Uterus (tissue), 4 donors: ENCODE data around the gene C1QTNF6. TPM values are rescaled to one million over a fixed set of nuclear protein-coding genes. Genes with fewer than 3 reads are reported as not detected.

Experiments
- DNase-seq, 2 donors: peaks; one replicate each; pipeline ENCODE4 v3.0.0-alpha.2; 2019 to 2020
- H3K27ac ChIP-seq, 2 donors: fragments of 200-600 bp; sonication (generic); 1 replicate in 1 of 2; 2 replicates in 1 of 2; pipeline ENCODE4 v1.5.1; 2016 to 2018
- H3K27me3 ChIP-seq, 2 donors: fragments of 200-600 bp; sonication (generic); one replicate each; pipeline ENCODE4 v1.5.1; 2018 to 2019; ENCODE audit warnings: control low read depth in 1 of 2
- H3K36me3 ChIP-seq, 2 donors: fragments of 200-600 bp; sonication (generic); one replicate each; pipeline ENCODE4 v1.5.1; 2019; ENCODE audit warnings: control low read depth in 1 of 2
- H3K4me1 ChIP-seq, 2 donors: fragments of 200-600 bp; sonication (generic); one replicate each; pipeline ENCODE4 v1.5.1; 2018 to 2019; ENCODE audit warnings: control low read depth in 1 of 2
- H3K4me3 ChIP-seq, 2 donors: fragments of 200-600 bp; sonication (generic); 1 replicate in 1 of 2; 2 replicates in 1 of 2; pipeline ENCODE4 v1.5.1; 2018 to 2019; ENCODE audit warnings: mild to moderate bottlenecking in 1 of 2
- H3K9me3 ChIP-seq, 2 donors: fragments of 200-600 bp; sonication (generic); one replicate each; pipeline ENCODE4 v1.5.1; 2019; ENCODE audit warnings: control low read depth in 1 of 2
- CTCF ChIP-seq, 4 experiments: fragments of 200-600 bp in 2 of 4; fragments of 450-650 bp in 2 of 4; sonication (generic) in 2 of 4; IDR thresholded peaks; one replicate each; pipeline ENCODE4 v1.5.1; 2016 to 2019; ENCODE audit warnings: antibody characterized with exemption in 4 of 4, mild to moderate bottlenecking in 2 of 4, moderate library complexity in 1 of 4
- POLR2A ChIP-seq, 2 donors: fragments of 450-650 bp; IDR thresholded peaks; one replicate each; pipeline ENCODE4 v1.6.1; 2016; ENCODE audit warnings: antibody characterized with exemption in 2 of 2, mild to moderate bottlenecking in 1 of 2, moderate library complexity in 1 of 2
- intact Hi-C: fragments of 100-400 bp; cut with DNase I; formaldehyde crosslinking; loops from one replicate; pipeline ENCODE4 v1.15.1; 2023; ENCODE audit warnings: low total_unique reads
- total RNA-seq, 4 donors: library from RNA; depleted of rRNA in 3 of 4; stranded (reverse); fragments of >200 nt in 3 of 4; gene quantifications; one replicate each; pipeline versions ENCODE4 v1.1.0 to v1.2.4, GENCODE V29; 2014 to 2023
- donor health status: DM: yes; HTN: yes; CAD: no.

Gene C1QTNF6
- total RNA-seq, 4 donors from 2014 or later, result 0.29 to 16.0 (median 3.1) TPM

GRCh38 chr22:37229012-37229804 lies 41.2 kb upstream of the C1QTNF6 start:
- no peak overlapping the region for H3K27ac ChIP-seq
- DNase-seq, result no peak
- H3K4me3 ChIP-seq, result no peak overlapping the region
- intact Hi-C loops, result no loop called here
- no peaks in the 10 kb centered on the region for H3K36me3 ChIP-seq
- H3K27me3 ChIP-seq, result no peaks in the 10 kb centered on the region
- no peaks in the 10 kb centered on the region for H3K9me3 ChIP-seq
- no peaks in the 10 kb centered on the region for H3K4me1 ChIP-seq
- TF ChIP-seq CTCF (IDR thresholded peaks at IDR 0.05) (no peak), POLR2A (IDR thresholded peaks at IDR 0.05) (no peak)

GRCh38 chr22:37228106-37229011 lies 40.3 kb upstream of the C1QTNF6 start:
- no peak for TF ChIP-seq CTCF (IDR thresholded peaks at IDR 0.05)
- TF ChIP-seq POLR2A (IDR thresholded peaks at IDR 0.05), result no peak
- no peak overlapping the region for H3K4me3 ChIP-seq
- no peak overlapping the region for H3K27ac ChIP-seq
- no peaks in the 10 kb centered on the region for H3K36me3 ChIP-seq
- H3K4me1 ChIP-seq, result no peaks in the 10 kb centered on the region
- intact Hi-C loops, result no loop called here
- no peak for DNase-seq
- no peaks in the 10 kb centered on the region for H3K9me3 ChIP-seq
- H3K27me3 ChIP-seq, result no peaks in the 10 kb centered on the region

GRCh38 chr22:37226514-37226913 lies 38.5 kb upstream of the C1QTNF6 start:
- intact Hi-C loops, result no loop called here
- H3K27me3 ChIP-seq, result no peaks in the 10 kb centered on the region
- no peaks in the 10 kb centered on the region for H3K36me3 ChIP-seq
- H3K9me3 ChIP-seq, result no peaks in the 10 kb centered on the region
- DNase-seq, result no peak
- no peak overlapping the region for H3K27ac ChIP-seq
- H3K4me1 ChIP-seq, result no peaks in the 10 kb centered on the region
- H3K4me3 ChIP-seq, result no peak overlapping the region
- TF ChIP-seq POLR2A (IDR thresholded peaks at IDR 0.05) (no peak), CTCF (IDR thresholded peaks at IDR 0.05) (no peak)

DNA sequence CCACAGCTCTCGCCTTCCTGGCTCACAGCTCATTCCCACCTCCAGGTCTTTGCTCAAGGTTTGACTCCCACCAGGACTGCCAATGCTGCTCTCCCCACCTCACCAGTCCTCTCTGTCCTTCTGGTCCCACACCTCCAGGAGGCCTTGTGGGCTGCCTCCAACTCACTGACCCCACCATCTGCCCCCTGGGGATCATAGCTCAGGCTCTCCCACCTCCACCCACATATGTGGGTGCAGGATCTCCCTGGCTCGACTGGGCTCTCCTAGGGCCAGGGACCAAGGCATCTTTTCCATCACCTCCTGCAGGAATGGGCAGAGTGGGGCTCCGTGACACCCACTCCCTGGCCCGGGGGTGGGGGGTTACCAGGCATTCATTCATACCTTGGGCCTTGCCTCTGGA lies 38.0 kb upstream of the C1QTNF6 start:
- intact Hi-C loops, result no loop called here
- H3K9me3 ChIP-seq, result no peaks in the 10 kb centered on the region
- H3K4me3 ChIP-seq, result no peak overlapping the region
- H3K36me3 ChIP-seq, result no peaks in the 10 kb centered on the region
- no peaks in the 10 kb centered on the region for H3K27me3 ChIP-seq
- H3K4me1 ChIP-seq, result no peaks in the 10 kb centered on the region
- DNase-seq, result no peak
- TF ChIP-seq POLR2A (IDR thresholded peaks at IDR 0.05), result no peak
- H3K27ac ChIP-seq, result no peak overlapping the region

- no peak for TF ChIP-seq CTCF (IDR thresholded peaks at IDR 0.05)
- no peak for TF ChIP-seq POLR2A (IDR thresholded peaks at IDR 0.05)
- intact Hi-C loops, result no loop called here
- H3K9me3 ChIP-seq, result no peaks in the 10 kb centered on the region
- H3K36me3 ChIP-seq, result no peaks in the 10 kb centered on the region
- no peaks in the 10 kb centered on the region for H3K4me1 ChIP-seq
- H3K4me3 ChIP-seq, result no peak overlapping the region
- H3K27ac ChIP-seq, result no peak overlapping the region
- DNase-seq, result no peak
- H3K27me3 ChIP-seq, result no peaks in the 10 kb centered on the region
These were observed 37.4 kb upstream of the C1QTNF6 start for GRCh38 chr22:37225481-37225880.
